GM19467 (cell line): ENCODE measurements around the gene RAB6B.

Source experiments
- ATAC-seq: cut with Tn5 transposase; IDR thresholded peaks from one replicate; pipeline ENCODE4 v1.9.1; 2021; ENCODE audit warnings: mild to moderate bottlenecking, moderate library complexity; ENCODE audit not compliant: unreplicated experiment

Gene RAB6B

GRCh38 chr3:133895208-133896001 is at the start of gene RAB6B:
TSS of gene RAB6B (minus strand) at chr3:133895882. CDS start at chr3:133895466, 416 bp downstream.
- ATAC-seq: no peak

- no peak for ATAC-seq
Observed at GRCh38 chr3:133944641-133945380, 49.1 kb upstream of the RAB6B start.

- no peak for ATAC-seq
Observed at GRCh38 chr3:133944181-133944580, 48.5 kb upstream of the RAB6B start.

- no peak for ATAC-seq
Observed at GRCh38 chr3:133943639-133944141, 48.0 kb upstream of the RAB6B start.

GRCh38 chr3:133943031-133943535 is 47.4 kb upstream of the RAB6B start:
- ATAC-seq: no peak

- no peak for ATAC-seq
Observed at GRCh38 chr3:133941415-133941821, 45.7 kb upstream of the RAB6B start.

DNA sequence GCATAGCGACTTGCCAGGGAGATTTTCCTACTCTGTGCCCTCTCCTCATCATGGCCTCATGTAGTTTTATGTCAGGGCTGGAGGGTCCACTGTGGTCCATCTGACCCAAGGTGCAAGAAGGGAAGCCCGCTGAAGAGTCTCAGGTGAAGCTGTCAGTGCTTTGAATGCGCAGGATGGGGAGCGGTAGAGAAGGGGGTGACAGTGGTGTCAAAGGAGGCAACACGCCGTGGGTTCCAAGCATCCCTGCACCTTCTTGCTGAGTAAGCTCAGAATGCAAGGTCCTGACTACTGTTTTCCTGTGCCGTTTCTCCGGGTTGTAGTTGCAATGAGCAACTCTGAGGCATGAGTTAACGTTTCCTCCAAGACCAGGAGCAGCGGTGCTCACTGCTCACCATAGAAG is 44.9 kb upstream of the RAB6B start:
- no peak for ATAC-seq

DNA sequence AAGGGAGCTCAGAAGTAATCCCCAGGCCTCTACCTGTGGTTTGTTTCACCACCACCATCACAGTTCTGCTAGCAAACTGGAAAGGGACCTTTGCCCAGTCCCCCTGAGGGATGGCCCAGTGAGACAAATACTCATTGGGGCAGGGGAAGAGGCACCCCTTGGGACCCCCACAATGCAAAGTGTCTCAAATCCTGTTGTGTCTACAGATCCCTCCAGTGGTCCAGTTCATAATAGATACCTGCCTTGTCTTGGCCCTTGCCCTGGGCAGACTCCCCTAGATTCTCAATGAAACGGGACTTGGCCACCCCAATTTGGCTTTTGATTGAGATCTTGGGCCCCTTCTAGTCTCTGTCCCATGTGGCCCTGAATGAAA is 43.8 kb upstream of the RAB6B start:
- ATAC-seq: no peak

GRCh38 chr3:133938770-133939462 is 43.2 kb upstream of the RAB6B start:
- no peak for ATAC-seq

DNA sequence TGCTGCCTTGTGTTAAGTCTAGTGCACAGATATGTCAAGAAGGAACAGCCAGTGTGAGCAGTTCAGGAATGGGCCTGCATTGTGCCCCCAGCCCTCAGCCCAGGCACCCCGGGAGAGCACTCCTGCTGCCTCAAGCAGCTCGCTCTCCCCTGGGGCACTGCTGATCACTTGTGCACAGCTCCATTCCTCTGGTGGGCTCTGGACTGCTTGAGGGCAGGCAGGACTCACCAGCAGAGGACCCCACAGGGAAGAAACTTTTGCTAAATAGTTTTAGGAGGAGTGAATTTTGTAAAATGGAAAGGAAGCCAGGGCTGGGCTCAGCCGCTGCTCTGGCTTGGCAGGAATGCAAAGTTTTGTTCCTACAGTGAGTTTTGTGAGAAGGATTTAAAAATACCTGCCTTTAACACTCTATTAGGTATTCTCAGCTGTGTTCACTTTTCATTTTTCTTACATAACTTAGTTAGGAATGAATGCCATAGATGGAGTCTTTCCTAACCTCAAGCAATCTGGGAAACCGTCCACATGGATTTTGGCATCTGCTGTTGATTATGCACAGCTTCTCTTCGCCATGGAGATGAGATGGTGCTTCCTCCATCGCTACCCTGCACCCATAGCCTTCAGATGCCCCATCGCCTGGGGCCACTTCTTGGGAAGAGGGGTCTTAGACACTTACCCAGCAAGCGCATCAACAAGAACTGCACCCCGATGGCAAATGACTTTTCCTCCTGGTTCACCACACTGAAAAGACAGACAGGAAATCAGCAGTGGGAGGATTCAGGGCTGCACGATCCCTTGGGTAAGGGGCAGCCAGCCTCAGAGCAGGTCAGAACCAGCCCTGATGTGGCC is 42.3 kb upstream of the RAB6B start:
- no peak for ATAC-seq

DNA sequence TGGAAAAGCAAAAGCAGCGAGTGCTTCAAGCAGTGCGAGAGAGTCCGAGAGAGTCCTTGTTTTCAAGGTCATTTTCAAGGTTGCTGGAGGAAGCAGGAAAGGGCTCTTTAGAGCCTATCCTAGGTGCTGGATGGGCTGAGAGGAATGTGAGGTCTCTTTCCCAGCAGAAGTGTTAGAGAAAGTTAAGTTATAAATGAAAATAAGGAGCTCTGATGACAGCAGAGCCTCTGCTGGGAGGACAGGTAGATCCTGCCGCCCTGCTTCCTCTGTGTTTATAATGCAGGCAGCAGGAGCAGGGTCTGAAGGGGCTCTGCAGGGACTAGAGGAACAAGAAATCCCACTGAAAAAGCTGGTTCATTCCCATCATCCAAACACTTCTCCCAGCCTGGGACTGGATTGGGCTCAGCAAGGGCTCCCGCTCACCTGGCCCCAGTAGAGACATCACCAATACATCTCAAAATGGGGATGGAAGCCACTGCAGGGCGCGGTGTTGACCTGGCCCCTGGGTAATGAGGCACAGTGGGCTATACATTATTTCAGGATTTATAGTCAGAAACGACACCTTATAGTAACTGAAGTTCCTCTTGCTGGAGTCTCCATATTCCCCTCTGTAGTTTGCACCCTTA is 41.5 kb upstream of the RAB6B start:
- no peak for ATAC-seq

GRCh38 chr3:133935843-133936769 is 40.4 kb upstream of the RAB6B start:
- no peak for ATAC-seq

GRCh38 chr3:133934996-133935842 is 39.5 kb upstream of the RAB6B start:
- ATAC-seq: no peak

DNA sequence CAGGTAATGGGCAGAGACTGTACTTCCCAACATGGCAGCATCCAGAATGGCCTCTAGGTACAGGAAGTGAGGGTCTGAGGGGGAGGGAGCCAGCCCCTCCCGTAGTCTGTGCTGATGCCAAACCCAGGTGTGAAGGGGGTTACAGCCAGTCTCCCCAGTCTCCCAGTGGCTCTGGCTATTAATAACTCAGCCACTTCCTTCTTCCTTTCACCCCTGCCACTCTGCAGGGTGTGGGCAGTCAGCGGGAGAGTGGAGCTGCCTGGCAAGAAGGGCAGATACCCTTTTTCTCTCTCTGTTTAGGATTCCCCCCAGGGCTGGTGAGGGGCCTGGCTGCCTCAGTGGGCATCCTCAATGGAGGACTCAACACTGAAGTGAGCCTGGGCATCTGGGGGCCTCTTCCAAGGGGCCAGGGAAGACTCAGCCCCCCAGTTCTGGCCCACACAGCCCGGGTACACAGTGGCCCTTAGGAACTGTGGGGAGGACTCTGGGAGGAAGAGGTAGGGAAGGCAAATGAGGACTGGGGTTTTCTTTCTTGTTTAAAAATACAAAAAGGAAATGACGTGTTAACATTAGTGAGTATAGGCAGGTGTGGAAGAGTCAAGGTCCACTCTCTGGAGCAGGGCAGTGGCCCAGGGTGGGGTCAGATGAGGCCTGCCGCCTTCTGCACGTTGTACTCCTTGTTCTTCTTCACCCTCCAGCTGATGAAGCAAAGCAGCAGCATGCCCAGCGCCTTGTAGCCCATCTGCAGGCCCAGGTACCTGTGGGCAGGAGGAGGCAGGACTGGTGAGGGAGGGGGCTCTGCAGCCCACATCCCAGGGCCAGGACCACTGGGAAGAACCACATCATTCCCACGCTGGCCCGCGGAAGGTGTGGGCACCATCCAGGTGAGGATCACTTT is 38.6 kb upstream of the RAB6B start:
- ATAC-seq: no peak

- no peak for ATAC-seq
Observed at GRCh38 chr3:133933097-133934024, 37.7 kb upstream of the RAB6B start.

GRCh38 chr3:133932009-133932408 is 36.3 kb upstream of the RAB6B start:
- no peak for ATAC-seq
